ENCODE measurements around the gene FOXA1. TPM values are rescaled to one million over a fixed set of nuclear protein-coding genes. Genes with fewer than 3 reads are reported as not detected.

FOXA1 gene
- total RNA-seq, 2 experiments from 2014 or later: not detected

DNA sequence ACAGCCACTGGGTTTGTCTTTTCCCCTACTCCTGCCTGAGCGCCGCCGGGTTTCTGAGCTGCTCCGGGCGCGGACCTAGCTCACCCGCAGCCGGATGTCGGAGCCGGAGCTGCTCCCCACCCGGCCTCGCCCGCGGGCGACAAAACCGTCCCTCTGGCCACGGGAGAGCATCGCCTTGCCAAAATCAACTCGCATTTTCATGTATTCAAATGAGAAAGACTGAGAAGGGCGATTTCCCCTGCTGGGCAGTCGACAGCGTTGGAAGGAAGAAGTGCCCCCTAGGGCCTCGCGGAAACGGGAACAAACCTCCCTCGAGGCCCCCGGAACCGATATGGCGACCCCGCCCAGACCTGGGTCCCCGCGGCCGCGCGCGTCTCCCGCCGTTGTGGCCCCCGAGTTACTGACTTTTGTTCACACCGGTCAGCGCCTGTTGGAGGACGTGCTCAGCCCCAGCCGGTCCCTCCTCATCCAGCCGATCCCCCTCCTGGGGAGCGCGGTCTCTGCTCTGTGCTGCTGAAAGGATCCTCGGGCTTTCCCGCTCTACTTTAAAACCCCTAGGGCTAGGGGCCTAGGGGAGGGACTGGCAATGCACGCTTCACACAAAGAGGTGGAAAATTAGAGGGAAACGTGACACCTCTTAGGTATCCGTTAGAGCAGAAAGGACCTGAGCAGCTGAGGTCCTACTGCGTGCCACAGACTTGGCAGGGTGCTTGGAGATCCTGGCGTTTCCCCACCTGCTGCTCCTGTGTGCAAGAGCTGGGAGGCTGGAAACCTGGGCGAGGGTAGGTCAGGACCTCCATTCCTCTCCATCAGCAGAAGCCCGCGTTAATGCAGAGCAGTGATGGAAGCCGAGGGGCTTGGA is 4.7 kb upstream of the FOXA1 start:
- H3K4me1 Mint-ChIP-seq (ENCODE audit: low read depth): peaks cover 18% of the 10 kb centered on the region
- ChIA-PET CTCF (no interaction called here), POLR2A (no interaction called here)
- H3K9me3 Mint-ChIP-seq (ENCODE audit: insufficient read depth): peaks cover 9% of the 10 kb centered on the region
- H3K27me3 Mint-ChIP-seq (ENCODE audit: low read depth): peaks cover 54% of the 10 kb centered on the region
- DNase-seq (no peak), ATAC-seq (no peak)
- no peak overlapping the region for H3K4me3 Mint-ChIP-seq
- H3K36me3 Mint-ChIP-seq (ENCODE audit: low read depth): peaks cover 8% of the 10 kb centered on the region
- H3K27ac Mint-ChIP-seq: no peak overlapping the region

DNA sequence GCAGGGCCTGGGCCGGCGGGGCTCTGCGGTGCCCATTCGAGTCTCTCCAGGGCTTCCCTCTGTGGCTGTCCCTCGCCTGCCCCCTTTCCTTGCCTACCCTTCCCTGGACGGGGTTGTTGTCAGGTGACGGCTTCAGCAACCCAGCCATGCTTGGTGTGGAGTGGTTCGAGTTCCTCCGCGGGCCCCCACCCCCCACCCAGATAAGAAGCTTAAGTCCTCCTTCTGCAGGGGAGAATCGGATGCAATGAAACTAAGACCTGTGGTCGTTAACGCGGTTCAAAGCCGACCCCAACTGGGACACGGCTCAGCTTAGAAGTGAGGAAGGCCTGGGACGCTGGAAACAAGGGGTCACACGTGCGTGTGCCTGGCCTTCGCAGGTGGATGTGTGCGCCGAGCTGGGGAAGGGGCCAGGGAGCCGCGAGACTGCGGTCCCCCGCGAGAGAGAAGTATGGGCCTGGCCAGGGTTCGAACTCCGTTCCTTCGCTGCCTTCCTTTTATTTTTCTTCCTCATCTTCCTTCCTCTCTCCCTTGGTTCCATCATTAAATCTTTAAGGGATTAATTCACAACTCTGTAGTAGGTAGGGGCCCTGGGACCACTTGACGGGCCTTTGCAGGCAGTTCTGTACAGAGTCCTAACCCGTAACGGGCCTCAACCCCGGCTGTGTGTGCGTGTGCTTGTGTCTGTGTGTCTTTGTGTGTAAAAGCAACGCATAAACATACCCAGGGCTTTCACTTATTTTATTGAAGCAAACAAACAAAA is 3.9 kb upstream of the FOXA1 start:
- ATAC-seq (no peak), DNase-seq (no peak)
- Mint-ChIP-seq H3K4me3 (peak overlapping the region; percentile 38), H3K4me1 (ENCODE audit: low read depth) (peaks cover 21% of the 10 kb centered on the region), H3K27me3 (ENCODE audit: low read depth) (peaks cover 60% of the 10 kb centered on the region), H3K9me3 (ENCODE audit: insufficient read depth) (peaks cover 9% of the 10 kb centered on the region), H3K27ac (peak overlapping the region; percentile 30), H3K36me3 (ENCODE audit: low read depth) (peaks cover 11% of the 10 kb centered on the region)
- ChIA-PET CTCF (no interaction called here), POLR2A (no interaction called here)

DNA sequence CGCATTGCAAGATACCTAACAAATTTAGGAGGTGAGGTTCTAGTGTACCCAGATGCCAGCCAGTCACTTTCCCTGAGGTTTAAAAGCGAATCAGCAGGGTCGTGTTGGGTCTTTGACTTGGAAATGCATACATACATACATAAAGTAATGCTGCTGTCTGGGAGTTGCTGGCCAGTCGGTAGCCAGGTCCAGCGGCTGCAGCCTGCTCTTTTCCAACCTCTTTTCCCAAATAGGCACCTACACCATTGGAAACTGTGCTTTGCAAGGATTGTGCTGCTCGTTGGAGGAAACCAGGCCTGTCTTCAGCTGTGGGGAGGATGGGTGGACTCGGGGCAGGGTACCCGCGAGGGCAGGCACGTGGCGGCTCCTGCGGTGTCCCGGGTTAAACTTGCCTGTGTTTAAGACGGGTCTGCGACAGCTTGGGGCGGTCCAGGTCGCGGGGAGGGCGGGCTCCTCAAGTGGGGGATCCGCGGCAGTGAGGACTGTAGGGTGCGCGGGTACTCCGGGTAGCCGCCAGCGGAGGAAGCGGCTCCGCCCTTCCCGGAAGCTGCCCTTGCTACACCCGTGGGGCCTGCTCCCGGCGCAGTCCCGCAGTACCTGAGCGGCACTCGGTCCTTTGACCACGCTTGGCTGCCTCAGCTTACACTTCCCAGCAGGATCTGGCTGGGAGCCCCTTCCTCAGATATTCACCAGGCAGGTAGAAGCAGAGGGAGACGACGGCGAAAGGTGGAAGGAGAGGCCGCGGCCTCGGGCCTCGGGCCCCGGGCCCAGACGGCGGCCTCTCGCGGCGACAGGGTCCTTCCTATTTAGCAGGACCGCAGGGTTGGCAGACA is 3.1 kb upstream of the FOXA1 start:
- Mint-ChIP-seq H3K9me3 (ENCODE audit: insufficient read depth) (peaks cover 9% of the 10 kb centered on the region), H3K27me3 (ENCODE audit: low read depth) (peaks cover 65% of the 10 kb centered on the region), H3K27ac (no peak overlapping the region), H3K4me3 (no peak overlapping the region), H3K36me3 (ENCODE audit: low read depth) (peaks cover 11% of the 10 kb centered on the region), H3K4me1 (ENCODE audit: low read depth) (peaks cover 21% of the 10 kb centered on the region)
- ATAC-seq (no peak), DNase-seq (no peak)
- ChIA-PET CTCF (no interaction called here), POLR2A (no interaction called here)

DNA sequence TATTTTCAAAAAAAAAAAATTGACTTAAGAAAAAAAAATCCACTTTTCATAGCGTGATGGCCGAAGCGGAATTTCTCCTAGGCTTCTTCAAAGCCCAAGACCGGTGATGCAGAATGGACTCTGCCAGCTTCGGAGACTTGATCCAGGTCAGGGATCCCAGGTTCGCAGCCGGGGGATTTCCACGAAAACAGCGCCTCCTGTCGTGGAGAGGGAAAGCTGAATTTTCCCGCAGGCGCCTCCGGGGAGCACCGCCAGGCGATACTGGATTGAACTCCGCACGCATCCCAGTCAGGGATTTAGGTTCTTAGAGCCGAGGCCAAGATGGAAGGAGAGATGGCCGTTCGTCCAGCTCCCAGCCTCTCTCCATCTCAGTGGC is 2.5 kb upstream of the FOXA1 start:
- H3K9me3 Mint-ChIP-seq (ENCODE audit: insufficient read depth): peaks cover 13% of the 10 kb centered on the region
- CTCF ChIA-PET: interaction anchor here (1.0 kb wide), 1 partner anchor 9 kb away, joined by 4 read pairs; no protein-coding TSS in a partner anchor
- POLR2A ChIA-PET: no interaction called here
- ATAC-seq (no peak), DNase-seq (no peak)
- H3K4me1 Mint-ChIP-seq (ENCODE audit: low read depth): peaks cover 21% of the 10 kb centered on the region
- H3K27me3 Mint-ChIP-seq (ENCODE audit: low read depth): peaks cover 67% of the 10 kb centered on the region
- H3K36me3 Mint-ChIP-seq (ENCODE audit: low read depth): peaks cover 17% of the 10 kb centered on the region
- no peak overlapping the region for H3K4me3 Mint-ChIP-seq
- no peak overlapping the region for H3K27ac Mint-ChIP-seq

DNA sequence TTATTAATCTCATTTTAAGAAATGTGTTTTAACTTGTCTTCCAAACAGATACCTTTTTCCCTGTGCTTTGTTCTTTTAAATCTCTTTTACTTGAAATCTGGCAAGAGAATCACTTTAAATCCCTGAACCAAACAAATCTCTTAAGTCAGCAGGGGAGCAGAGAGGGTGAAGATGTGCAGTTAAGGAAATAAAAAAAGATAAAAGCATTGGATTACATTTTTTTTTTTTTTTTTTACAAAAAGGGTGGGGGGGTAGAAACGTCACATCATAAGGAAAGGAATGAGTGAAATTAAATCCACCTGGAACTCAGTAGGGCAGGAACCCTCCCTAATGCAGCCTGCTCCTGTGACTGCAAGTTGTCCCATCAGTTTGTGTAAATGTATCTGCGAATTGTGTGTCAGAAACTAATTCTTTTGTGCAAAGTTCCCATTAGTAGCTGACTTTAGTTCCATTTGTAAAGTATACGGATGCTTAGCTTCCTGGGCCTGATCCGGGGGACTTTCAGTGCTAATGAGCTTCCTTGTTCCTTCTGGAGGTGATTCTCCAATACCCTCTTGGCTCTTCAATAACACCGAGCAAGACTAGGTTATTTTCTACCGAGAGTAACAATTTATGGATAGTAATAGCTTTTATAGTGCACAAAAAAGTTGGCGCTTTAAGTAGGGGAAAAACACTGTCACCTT is 1.9 kb upstream of the FOXA1 start:
- peaks cover 21% of the 10 kb centered on the region for H3K4me1 Mint-ChIP-seq (ENCODE audit: low read depth)
- DNase-seq: no peak
- peaks cover 70% of the 10 kb centered on the region for H3K27me3 Mint-ChIP-seq (ENCODE audit: low read depth)
- H3K27ac Mint-ChIP-seq: no peak overlapping the region
- H3K36me3 Mint-ChIP-seq (ENCODE audit: low read depth): peaks cover 19% of the 10 kb centered on the region
- ATAC-seq: no peak
- ChIA-PET CTCF (interaction anchor here (1.0 kb wide), 1 partner anchor 8 kb away, joined by 4 read pairs; no protein-coding TSS in a partner anchor), POLR2A (no interaction called here)
- peaks cover 14% of the 10 kb centered on the region for H3K9me3 Mint-ChIP-seq (ENCODE audit: insufficient read depth)
- no peak overlapping the region for H3K4me3 Mint-ChIP-seq

DNA sequence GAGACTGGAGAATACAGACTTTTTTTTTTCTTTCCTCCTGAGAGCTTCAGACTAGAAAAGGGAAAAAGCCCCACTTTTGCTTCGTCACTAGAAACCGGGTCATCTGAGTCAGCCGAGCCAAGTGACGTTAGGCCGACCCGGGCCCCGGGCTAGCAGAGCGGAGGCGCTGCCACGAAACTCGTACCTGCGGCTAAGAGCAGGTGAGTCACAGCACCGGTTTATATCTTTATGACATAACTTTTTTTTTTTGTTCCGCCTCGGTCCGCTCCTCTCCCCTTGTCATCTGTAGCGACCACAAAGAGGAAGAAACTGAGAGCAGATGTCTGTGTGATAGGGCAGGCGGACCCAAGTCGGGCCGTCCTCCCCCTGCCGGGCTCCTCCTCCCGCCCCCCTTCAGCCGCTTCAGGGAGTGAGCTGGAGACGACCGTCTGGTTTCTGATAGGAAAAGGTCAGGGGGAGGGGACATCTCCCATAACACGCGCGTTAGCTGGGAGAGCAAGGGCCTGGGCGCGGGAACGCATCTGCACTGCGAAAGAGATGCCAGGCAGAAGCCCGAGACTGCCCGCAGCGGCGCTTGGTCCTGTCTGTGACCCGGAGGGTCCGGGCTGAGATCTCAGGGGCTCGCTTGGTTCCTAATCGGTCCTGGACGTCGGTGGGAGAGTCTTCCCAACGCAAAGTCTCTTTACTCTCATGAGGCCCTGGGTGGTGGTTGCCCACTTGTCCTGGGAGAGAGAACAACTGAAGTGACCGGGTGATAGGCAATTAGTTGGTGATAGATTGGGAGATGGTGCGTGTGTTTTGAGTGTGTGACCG is 966 bp upstream of the FOXA1 start:
- H3K36me3 Mint-ChIP-seq (ENCODE audit: low read depth): peaks cover 20% of the 10 kb centered on the region
- peaks cover 14% of the 10 kb centered on the region for H3K9me3 Mint-ChIP-seq (ENCODE audit: insufficient read depth)
- ChIA-PET CTCF (no interaction called here), POLR2A (no interaction called here)
- H3K27me3 Mint-ChIP-seq (ENCODE audit: low read depth): peaks cover 68% of the 10 kb centered on the region
- H3K27ac Mint-ChIP-seq: peak overlapping the region; percentile 30
- peak; percentile 35 for ATAC-seq
- H3K4me3 Mint-ChIP-seq: peak overlapping the region; percentile 54
- peak; percentile 33 for DNase-seq
- H3K4me1 Mint-ChIP-seq (ENCODE audit: low read depth): peaks cover 23% of the 10 kb centered on the region

DNA sequence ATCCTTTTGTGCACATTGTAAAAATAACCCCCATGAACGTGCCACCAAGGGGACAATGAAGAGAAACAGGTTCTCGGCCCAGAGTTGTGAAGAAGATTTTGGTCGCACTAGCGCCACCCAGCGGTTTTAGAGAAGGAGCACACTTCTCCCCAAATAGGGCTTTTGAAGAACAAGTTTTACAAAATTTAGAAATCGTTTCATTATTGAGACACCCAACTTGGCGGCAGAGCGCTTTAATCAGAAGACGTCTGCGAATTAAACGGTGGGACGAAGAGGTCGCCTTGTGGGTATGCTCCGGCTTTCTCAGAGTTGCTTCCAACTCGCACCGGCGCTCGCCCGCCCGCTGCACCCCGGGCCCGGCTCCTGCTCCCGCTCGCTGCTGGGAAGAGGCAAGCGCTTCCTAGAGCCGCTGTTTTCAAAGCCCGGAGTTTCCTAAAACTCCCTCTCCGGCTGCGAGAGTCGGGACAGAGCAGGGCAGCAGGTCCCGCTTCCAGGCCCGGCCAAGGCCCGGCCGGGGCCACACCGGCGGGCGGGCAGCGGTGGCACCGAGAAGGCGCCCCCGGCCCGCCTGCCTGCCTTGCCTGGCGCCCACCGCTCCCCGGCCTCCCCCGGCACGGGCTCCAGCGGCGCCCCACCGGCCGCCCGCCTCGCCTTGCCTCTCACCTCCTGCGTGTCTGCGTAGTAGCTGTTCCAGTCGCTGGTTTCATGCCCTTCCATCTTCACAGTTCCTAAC is 645 bp downstream of the FOXA1 start:
- POLR2A ChIA-PET: no interaction called here
- H3K27me3 Mint-ChIP-seq (ENCODE audit: low read depth): peaks cover 64% of the 10 kb centered on the region

DNA sequence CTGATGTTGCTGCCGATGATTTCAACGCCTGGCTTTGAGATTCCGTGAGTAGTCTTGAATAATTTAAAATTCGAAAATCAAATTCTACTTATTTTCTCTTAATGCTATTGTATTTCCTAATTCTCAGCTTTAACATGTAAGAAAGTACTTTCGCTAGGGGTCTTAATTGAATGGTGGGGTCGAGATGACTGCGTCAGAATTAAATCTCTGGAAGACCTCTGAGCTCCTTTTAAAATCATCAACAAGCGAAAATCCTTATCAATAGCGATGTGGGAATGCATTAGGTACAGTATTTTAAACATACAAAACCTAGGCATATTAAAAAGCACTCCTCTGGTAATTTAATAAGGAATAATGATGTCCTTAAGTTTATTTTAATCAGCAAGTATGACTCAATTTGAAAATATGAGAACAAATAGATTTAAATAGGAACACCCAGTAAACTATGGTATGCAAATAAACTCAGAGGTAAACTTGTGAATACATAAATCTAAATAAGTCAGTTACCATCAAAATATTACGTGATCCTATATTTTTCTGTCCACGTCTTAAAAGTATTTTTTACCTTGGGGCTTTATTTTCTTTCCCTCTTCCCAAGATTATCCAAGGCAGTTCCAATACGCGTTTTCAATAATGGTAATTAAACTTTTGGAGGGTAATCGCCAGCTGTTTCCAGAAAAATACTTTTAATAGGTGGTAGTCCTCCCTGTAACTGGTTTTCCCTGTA is 1.4 kb downstream of the FOXA1 start:
- H3K4me1 Mint-ChIP-seq (ENCODE audit: low read depth): peaks cover 19% of the 10 kb centered on the region
- peak overlapping the region; percentile 60 for H3K27ac Mint-ChIP-seq
- DNase-seq: no peak
- no peak for ATAC-seq
- peaks cover 8% of the 10 kb centered on the region for H3K9me3 Mint-ChIP-seq (ENCODE audit: insufficient read depth)
- CTCF ChIA-PET: interaction anchor here (1.0 kb wide), 1 partner anchor 12 kb away, joined by 3 read pairs; no protein-coding TSS in a partner anchor
- POLR2A ChIA-PET: no interaction called here
- peak overlapping the region; percentile 52 for H3K4me3 Mint-ChIP-seq
- H3K36me3 Mint-ChIP-seq (ENCODE audit: low read depth): peaks cover 19% of the 10 kb centered on the region
- H3K27me3 Mint-ChIP-seq (ENCODE audit: low read depth): peaks cover 65% of the 10 kb centered on the region

More for the DNA sequence above, 645 bp downstream of the FOXA1 start:
- ATAC-seq (no peak), DNase-seq (peak; percentile 51)
- peak overlapping the region; percentile 60 for H3K27ac Mint-ChIP-seq
- CTCF ChIA-PET: no interaction called here
- H3K9me3 Mint-ChIP-seq (ENCODE audit: insufficient read depth): peaks cover 14% of the 10 kb centered on the region
- H3K36me3 Mint-ChIP-seq (ENCODE audit: low read depth): peaks cover 20% of the 10 kb centered on the region
- H3K4me3 Mint-ChIP-seq: peak overlapping the region; percentile 52
- H3K4me1 Mint-ChIP-seq (ENCODE audit: low read depth): peaks cover 23% of the 10 kb centered on the region

DNA sequence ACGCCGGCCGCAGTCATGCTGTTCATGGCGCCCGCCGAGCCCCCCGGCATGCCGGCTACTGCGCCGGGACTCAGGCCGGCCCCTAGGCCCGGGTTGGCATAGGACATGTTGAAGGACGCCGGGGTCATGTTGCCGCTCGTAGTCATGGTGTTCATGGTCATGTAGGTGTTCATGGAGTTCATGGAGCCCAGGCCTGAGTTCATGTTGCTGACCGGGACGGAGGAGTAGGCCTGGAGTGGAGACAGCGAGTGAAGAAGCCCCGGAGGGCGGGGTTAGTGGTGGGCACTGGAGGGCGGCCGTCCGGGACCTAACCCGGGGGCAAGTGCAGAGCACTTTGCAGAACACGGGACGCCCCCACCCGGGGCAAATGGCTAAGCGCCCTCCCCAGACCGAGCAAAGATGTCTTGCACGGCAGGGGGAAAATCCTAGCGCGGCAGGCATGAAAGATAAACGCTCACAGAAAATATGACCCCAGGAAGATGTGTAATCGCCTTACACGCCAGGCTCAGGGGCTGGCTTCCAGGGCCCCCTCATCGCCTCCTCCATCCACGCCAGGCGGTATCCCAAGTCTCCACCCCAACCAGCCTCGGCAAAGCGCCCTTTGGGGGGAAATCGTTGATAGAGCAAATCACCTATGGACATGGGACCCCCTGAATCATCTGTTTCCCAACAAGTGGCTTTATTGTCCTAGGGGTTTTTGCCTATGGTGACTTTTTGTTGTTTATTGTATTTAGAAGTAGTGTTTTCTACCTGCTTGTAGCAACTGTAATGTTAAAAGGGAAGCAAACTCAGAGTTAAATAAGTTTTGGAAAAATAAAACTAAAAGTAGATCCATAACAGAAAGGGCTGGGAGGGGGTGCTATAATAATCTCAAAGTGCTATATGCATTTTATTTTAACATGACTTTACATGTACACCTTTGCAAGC is 2.3 kb downstream of the FOXA1 start:
- H3K27me3 Mint-ChIP-seq (ENCODE audit: low read depth): peaks cover 65% of the 10 kb centered on the region
- ATAC-seq (no peak), DNase-seq (no peak)
- H3K4me1 Mint-ChIP-seq (ENCODE audit: low read depth): peaks cover 16% of the 10 kb centered on the region
- H3K27ac Mint-ChIP-seq: peak overlapping the region; percentile 64
- peaks cover 8% of the 10 kb centered on the region for H3K9me3 Mint-ChIP-seq (ENCODE audit: insufficient read depth)
- H3K4me3 Mint-ChIP-seq: peak overlapping the region; percentile 22
- ChIA-PET CTCF (interaction anchor here (1.0 kb wide), 1 partner anchor 12 kb away, joined by 3 read pairs; no protein-coding TSS in a partner anchor), POLR2A (no interaction called here)
- peaks cover 21% of the 10 kb centered on the region for H3K36me3 Mint-ChIP-seq (ENCODE audit: low read depth)
